ENCODE data around the gene EBI3. TPM values are rescaled to one million over a fixed set of nuclear protein-coding genes. Genes with fewer than 3 reads are reported as not detected.

The EBI3 gene
- total RNA-seq, 2 experiments from 2014 or later, result 7.8 to 11.8 TPM

Other genes starting within 250 kb of the EBI3 start
- 1,000 to 10,000 TPM; 3,747 to 3,914 TPM for gene EEF2, start 244.1 kb upstream of the EBI3 start, total RNA-seq
- 10 to 100 TPM; 16.1 to 20.1 TPM for gene PIAS4, start 221.8 kb upstream of the EBI3 start, total RNA-seq
- gene ZBTB7A, start 162.6 kb upstream of the EBI3 start, total RNA-seq, result 10 to 100 TPM; 11.3 to 11.9 TPM
- 100 to 1,000 TPM; 101 to 103 TPM for gene MAP2K2, start 105.4 kb upstream of the EBI3 start, total RNA-seq
- not detected for gene CREB3L3, start 75.9 kb upstream of the EBI3 start, total RNA-seq
- gene SIRT6, start 47.0 kb upstream of the EBI3 start, total RNA-seq, result 10 to 100 TPM; 20.0 to 20.1 TPM
- gene ANKRD24, start 46.8 kb upstream of the EBI3 start, total RNA-seq, result 1 to 10 TPM; 2.5 to 2.6 TPM
- 10 to 100 TPM; 28.5 to 29.8 TPM for gene YJU2, start 17.6 kb downstream of the EBI3 start, total RNA-seq
- not detected for gene SHD, start 49.7 kb downstream of the EBI3 start, total RNA-seq
- gene TMIGD2, start 72.9 kb downstream of the EBI3 start, total RNA-seq, result 10 to 100 TPM; 19.9 to 21.2 TPM
- gene FSD1, start 75.1 kb downstream of the EBI3 start, total RNA-seq, result 10 to 100 TPM; 12.3 to 17.5 TPM
- gene STAP2, start 109.3 kb downstream of the EBI3 start, total RNA-seq, result 10 to 100 TPM in 1 of 2 experiments, 1 to 10 TPM in 1; 8.1 to 10.7 TPM
- gene MPND, start 114.0 kb downstream of the EBI3 start, total RNA-seq, result 10 to 100 TPM; 16.3 to 18.6 TPM
- gene SH3GL1, start 171.0 kb downstream of the EBI3 start, total RNA-seq, result 10 to 100 TPM; 31.7 to 32.1 TPM
- 10 to 100 TPM; 57.3 to 65.1 TPM for gene CHAF1A, start 173.1 kb downstream of the EBI3 start, total RNA-seq
- gene UBXN6, start 228.3 kb downstream of the EBI3 start, total RNA-seq, result 10 to 100 TPM; 28.7 to 36.2 TPM
- 10 to 100 TPM; 43.0 to 43.5 TPM for gene HDGFL2, start 242.8 kb downstream of the EBI3 start, total RNA-seq

All from activated naive CD4-positive, alpha-beta T cell treated with anti-CD3 and anti-CD28 coated beads for 36 hours (primary cell).